ENCODE measurements around the gene SMURF1. TPM values are rescaled to one million over a fixed set of nuclear protein-coding genes. Genes with fewer than 3 reads are reported as not detected.

Gene SMURF1
- total RNA-seq, 1 donor from 2014 or later: 30.2 TPM

DNA sequence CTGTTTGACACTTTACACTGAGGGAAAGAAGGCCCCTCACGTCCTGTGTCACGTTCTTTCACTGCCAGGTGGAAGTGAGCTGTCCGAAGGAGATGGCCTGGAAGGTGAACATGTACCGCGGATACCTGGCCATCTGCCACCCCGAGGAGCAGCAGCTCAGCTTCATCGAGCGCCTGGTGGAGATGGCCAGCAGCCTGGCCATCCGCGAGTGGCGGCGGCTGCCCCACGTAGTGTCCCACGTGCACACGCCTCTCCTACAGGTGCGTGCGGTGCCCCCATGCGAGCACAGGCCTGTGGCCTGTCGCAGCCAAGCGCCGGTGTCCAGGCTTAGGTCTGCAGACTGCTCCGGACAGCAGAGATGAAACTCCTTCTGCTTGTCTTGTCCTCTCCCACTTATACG is 162.2 kb downstream of the SMURF1 start:
- no peaks in the 10 kb centered on the region for H3K4me1 Mint-ChIP-seq (ENCODE audit: low read depth)
- H3K27ac Mint-ChIP-seq (ENCODE audit: unreplicated experiment): no peak overlapping the region
- no peaks in the 10 kb centered on the region for H3K27me3 Mint-ChIP-seq (ENCODE audit: low read depth)
- H3K36me3 Mint-ChIP-seq (ENCODE audit: low read depth): peaks cover 51% of the 10 kb centered on the region
- TF ChIP-seq, protein P1, sequence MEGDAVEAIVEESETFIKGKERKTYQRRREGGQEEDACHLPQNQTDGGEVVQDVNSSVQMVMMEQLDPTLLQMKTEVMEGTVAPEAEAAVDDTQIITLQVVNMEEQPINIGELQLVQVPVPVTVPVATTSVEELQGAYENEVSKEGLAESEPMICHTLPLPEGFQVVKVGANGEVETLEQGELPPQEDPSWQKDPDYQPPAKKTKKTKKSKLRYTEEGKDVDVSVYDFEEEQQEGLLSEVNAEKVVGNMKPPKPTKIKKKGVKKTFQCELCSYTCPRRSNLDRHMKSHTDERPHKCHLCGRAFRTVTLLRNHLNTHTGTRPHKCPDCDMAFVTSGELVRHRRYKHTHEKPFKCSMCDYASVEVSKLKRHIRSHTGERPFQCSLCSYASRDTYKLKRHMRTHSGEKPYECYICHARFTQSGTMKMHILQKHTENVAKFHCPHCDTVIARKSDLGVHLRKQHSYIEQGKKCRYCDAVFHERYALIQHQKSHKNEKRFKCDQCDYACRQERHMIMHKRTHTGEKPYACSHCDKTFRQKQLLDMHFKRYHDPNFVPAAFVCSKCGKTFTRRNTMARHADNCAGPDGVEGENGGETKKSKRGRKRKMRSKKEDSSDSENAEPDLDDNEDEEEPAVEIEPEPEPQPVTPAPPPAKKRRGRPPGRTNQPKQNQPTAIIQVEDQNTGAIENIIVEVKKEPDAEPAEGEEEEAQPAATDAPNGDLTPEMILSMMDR (IDR thresholded peaks at IDR 0.05): no peak
- DNase-seq (ENCODE audit: low spot score): no peak
- H3K9me3 Mint-ChIP-seq (ENCODE audit: low read depth): peaks cover 8% of the 10 kb centered on the region
- H3K4me3 Mint-ChIP-seq (ENCODE audit: unreplicated experiment): no peak overlapping the region

DNA sequence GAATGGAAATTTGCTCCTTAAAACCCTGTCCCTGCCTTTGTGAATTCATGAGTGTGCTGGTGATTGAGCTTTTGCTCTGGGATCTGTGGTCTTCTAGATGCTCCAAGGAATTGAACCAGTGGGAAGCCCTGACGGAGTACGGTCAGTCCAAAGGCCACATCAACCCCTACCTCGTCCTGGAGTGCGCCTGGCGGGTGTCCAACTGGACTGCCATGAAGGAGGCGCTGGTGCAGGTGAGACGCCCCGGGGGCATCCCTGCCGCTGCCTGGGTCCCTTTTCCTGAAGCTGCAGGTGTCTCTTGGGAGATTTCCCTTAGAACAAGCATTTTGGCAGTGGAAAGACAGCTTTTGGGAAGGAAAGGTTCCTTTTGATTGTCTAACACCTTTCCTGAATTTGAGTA is 165.2 kb downstream of the SMURF1 start:
- no peaks in the 10 kb centered on the region for H3K4me1 Mint-ChIP-seq (ENCODE audit: low read depth)
- peaks cover 50% of the 10 kb centered on the region for H3K36me3 Mint-ChIP-seq (ENCODE audit: low read depth)
- H3K9me3 Mint-ChIP-seq (ENCODE audit: low read depth): no peaks in the 10 kb centered on the region
- no peak for DNase-seq (ENCODE audit: low spot score)
- H3K27ac Mint-ChIP-seq (ENCODE audit: unreplicated experiment): no peak overlapping the region
- no peaks in the 10 kb centered on the region for H3K27me3 Mint-ChIP-seq (ENCODE audit: low read depth)
- TF ChIP-seq, protein P1 (IDR thresholded peaks at IDR 0.05): no peak
- H3K4me3 Mint-ChIP-seq (ENCODE audit: unreplicated experiment): no peak overlapping the region

Other genes with a start within 250 kb of the SMURF1 start
- not detected in 3 replicates for gene KPNA7, start 64.0 kb upstream of the SMURF1 start, total RNA-seq
- not detected in 3 replicates for gene MYH16, start 128.7 kb upstream of the SMURF1 start, total RNA-seq
- 103 to 110 TPM (median 104 TPM) in 3 replicates for gene ARPC1A, start 181.8 kb upstream of the SMURF1 start, total RNA-seq
- 120 to 134 TPM (median 130 TPM) in 3 replicates for gene ARPC1B, start 230.6 kb upstream of the SMURF1 start, total RNA-seq

All from chondrocyte (in vitro differentiated cells).